SK-N-SH (cell line): Measurements from ENCODE around the gene AVPR1A. TPM values are rescaled to one million over a fixed set of nuclear protein-coding genes. Genes with fewer than 3 reads are reported as not detected.

Source experiments
- CTCF ChIA-PET: fragments of 300-600, 350-600 bp; formaldehyde crosslinking; extraction: SDS; loops from one replicate; lab custom pipeline; 2021; lab: Yijun Ruan, JAX
- POLR2A ChIA-PET: fragments of 350-600 bp; sonication (Branson Sonifier 250); formaldehyde crosslinking; extraction: SDS; loops from one replicate; lab custom pipeline; 2020; ENCODE audit warnings: antibody characterized with exemption, inconsistent platforms; lab: Yijun Ruan, JAX
- DNase-seq: peaks from one replicate; pipeline ENCODE4 v3.0.0; 2012
- H2AFZ ChIP-seq: fragments of 200-600 bp; sonication (generic); 2 replicates; pipeline ENCODE4 v1.8.1; 2016; ENCODE audit warnings: antibody characterized with exemption, mild to moderate bottlenecking, low read depth
- H3F3A ChIP-seq: fragments of 200-600 bp; sonication (generic); replicated peaks from 2 replicates; pipeline ENCODE3; 2016; ENCODE audit warnings: antibody characterized with exemption, mild to moderate bottlenecking; ENCODE audit not compliant: insufficient read depth
- H3K27ac ChIP-seq, 2 experiments: fragments of 200-500 bp in 1 of 2; fragments of 200-600 bp in 1 of 2; sonication (Bioruptor generic) in 1 of 2; sonication (generic), shearing (Covaris generic) in 1 of 2; 2 replicates each; pipeline versions ENCODE4 v1.5.1 to v1.6.1; 2014 to 2016; ENCODE audit warnings: low read depth in 2 of 2, inconsistent platforms in 1 of 2, low read length in 1 of 2, mild to moderate bottlenecking in 1 of 2, mixed read lengths in 1 of 2
- H3K27me3 ChIP-seq: fragments of 200-600 bp; sonication (generic), shearing (Covaris generic); 2 replicates; pipeline ENCODE4 v1.6.1; 2016; ENCODE audit warnings: mixed run types; ENCODE audit not compliant: insufficient read depth
- H3K36me3 ChIP-seq, 2 experiments: fragments of 200-500 bp in 1 of 2; fragments of 200-600 bp in 1 of 2; sonication (Bioruptor generic) in 1 of 2; sonication (generic) in 1 of 2; replicated peaks in 1 of 2; 2 replicates each; pipeline versions ENCODE3 to v1.5.1; 2014 to 2016; ENCODE audit warnings: low read length in 1 of 2, mild to moderate bottlenecking in 1 of 2; ENCODE audit not compliant: insufficient read depth in 2 of 2, control insufficient read depth in 1 of 2
- H3K4me1 ChIP-seq, 2 experiments: fragments of 200-500 bp in 1 of 2; fragments of 200-600 bp in 1 of 2; sonication (Bioruptor generic) in 1 of 2; sonication (generic), shearing (Covaris generic) in 1 of 2; 2 replicates each; pipeline versions ENCODE4 v1.5.1 to v1.6.1; 2014 to 2016; ENCODE audit warnings: low read depth in 1 of 2, low read length in 1 of 2, mixed run types in 1 of 2; ENCODE audit not compliant: insufficient read depth in 2 of 2, control insufficient read depth in 1 of 2
- H3K4me2 ChIP-seq: fragments of 200-600 bp; sonication (generic), shearing (Covaris generic); 2 replicates; pipeline ENCODE4 v1.6.1; 2017; ENCODE audit warnings: mixed run types
- H3K4me3 ChIP-seq, 2 experiments: fragments of 200-500 bp in 1 of 2; fragments of 200-600 bp in 1 of 2; sonication (Bioruptor generic) in 1 of 2; sonication (generic), shearing (Covaris generic) in 1 of 2; 2 replicates each; pipeline versions ENCODE4 v1.5.1 to v1.8.1; 2014 to 2016; ENCODE audit warnings: low read depth in 2 of 2, inconsistent platforms in 1 of 2, low read length in 1 of 2, mild to moderate bottlenecking in 1 of 2, mixed read lengths in 1 of 2, moderate library complexity in 1 of 2
- H3K79me2 ChIP-seq: fragments of 200-600 bp; sonication (generic); 2 replicates; pipeline ENCODE4 v1.8.1; 2017; ENCODE audit warnings: mild to moderate bottlenecking; ENCODE audit not compliant: insufficient read depth
- H3K9ac ChIP-seq: fragments of 200-600 bp; sonication (generic); 2 replicates; pipeline ENCODE4 v1.6.1; 2017; ENCODE audit warnings: mixed run types
- H3K9me2 ChIP-seq: fragments of 200-600 bp; sonication (generic); 2 replicates; pipeline ENCODE4 v1.6.1; 2017; ENCODE audit warnings: mixed run types
- H3K9me3 ChIP-seq: fragments of 200-600 bp; sonication (generic); 2 replicates; pipeline ENCODE4 v1.6.1; 2017; ENCODE audit warnings: mixed run types, mild to moderate bottlenecking, moderate library complexity
- H4K20me1 ChIP-seq: fragments of 200-600 bp; sonication (generic); 2 replicates; pipeline ENCODE4 v1.6.1; 2017; ENCODE audit warnings: mild to moderate bottlenecking, mixed run types; ENCODE audit not compliant: insufficient read depth
- ELF1 ChIP-seq: IDR thresholded peaks from 2 replicates; pipeline ENCODE4 v1.4.0; 2012
- EP300 ChIP-seq, 2 experiments: IDR thresholded peaks; 2 replicates each; pipeline versions ENCODE4 v1.4.0 to v1.6.1; 2012; ENCODE audit warnings: borderline replicate concordance in 1 of 2, low read depth in 1 of 2, low read length in 1 of 2
- FOSL2 ChIP-seq: IDR thresholded peaks from 2 replicates; pipeline ENCODE4 v1.4.0; 2012; ENCODE audit warnings: low read depth, mild to moderate bottlenecking, moderate library complexity, borderline replicate concordance
- FOXJ3 ChIP-seq: sonication (generic); formaldehyde crosslinking; IDR thresholded peaks from 2 replicates; pipeline ENCODE4 v1.5.1; 2020; ENCODE audit warnings: mild to moderate bottlenecking, missing genetic modification reagents
- FOXM1 ChIP-seq: IDR thresholded peaks from 2 replicates; pipeline ENCODE4 v1.4.0; 2012; ENCODE audit warnings: low read depth, mild to moderate bottlenecking
- JUND ChIP-seq: IDR thresholded peaks from 2 replicates; pipeline ENCODE4 v1.4.0; 2012
- MEF2A ChIP-seq: IDR thresholded peaks from 2 replicates; pipeline ENCODE4 v1.4.0; 2012; ENCODE audit warnings: low read depth, borderline replicate concordance
- PBX3 ChIP-seq: IDR thresholded peaks from 2 replicates; pipeline ENCODE4; 2012
- POLR2AphosphoS5 ChIP-seq: IDR thresholded peaks from 2 replicates; pipeline ENCODE4 v1.6.1; 2012; ENCODE audit warnings: low read depth, low read length
- RAD21 ChIP-seq: IDR thresholded peaks from 2 replicates; pipeline ENCODE4 v1.6.1; 2012; ENCODE audit warnings: mild to moderate bottlenecking, low read length
- RCOR1 ChIP-seq: fragments of 150-350 bp; IDR thresholded peaks from 2 replicates; pipeline ENCODE4 v1.6.1; 2017; ENCODE audit warnings: antibody characterized with exemption, low read length
- RFX5 ChIP-seq: IDR thresholded peaks from 2 replicates; pipeline ENCODE4 v1.6.1; 2012; ENCODE audit warnings: mild to moderate bottlenecking, improper control_type of control experiment, low read length
- SMC3 ChIP-seq: IDR thresholded peaks from 2 replicates; pipeline ENCODE4 v1.6.1; 2012; ENCODE audit warnings: low read depth, low read length, improper control_type of control experiment
- TEAD4 ChIP-seq: IDR thresholded peaks from 2 replicates; pipeline ENCODE4 v1.4.0; 2012; ENCODE audit warnings: mild to moderate bottlenecking, borderline replicate concordance; ENCODE audit not compliant: insufficient read depth
- USF2 ChIP-seq: fragments of 150-350 bp; IDR thresholded peaks from 2 replicates; pipeline ENCODE4 v1.6.1; 2017; ENCODE audit warnings: antibody characterized with exemption, low read length, low read depth, borderline replicate concordance
- YY1 ChIP-seq: IDR thresholded peaks from 2 replicates; pipeline ENCODE4 v1.4.0; 2012; ENCODE audit warnings: low read depth, mild to moderate bottlenecking
- polyA plus RNA-seq, 3 experiments: library from polyadenylated mRNA; depleted of rRNA; stranded (reverse); fragments of >200 nt; gene quantifications; 2 replicates each; pipeline ENCODE4 v1.2.3, GENCODE V29; 2012
- TF ChIP-seq, protein P1 (sequence below): IDR thresholded peaks from 2 replicates; pipeline ENCODE4 v1.4.0; 2012; ENCODE audit warnings: low read depth, borderline replicate concordance
- TF ChIP-seq, protein P2 (sequence below): IDR thresholded peaks from 2 replicates; pipeline ENCODE4 v1.4.0; 2012; ENCODE audit warnings: low read depth, borderline replicate concordance
- TF ChIP-seq, protein P3 (sequence below): IDR thresholded peaks from 2 replicates; pipeline ENCODE4 v1.6.1; 2012; ENCODE audit warnings: mild to moderate bottlenecking, low read depth, low read length, moderate library complexity

Gene AVPR1A
- polyA plus RNA-seq, 1 of the 3 experiments (the other 2 are of a cell fraction) = not detected

GRCh38 chr12:63129927-63130326 lies 21.1 kb downstream of the AVPR1A start (continued):
- no peak for TF ChIP-seq MEF2A
- TF ChIP-seq, all 33 proteins: peak for 0

DNA sequence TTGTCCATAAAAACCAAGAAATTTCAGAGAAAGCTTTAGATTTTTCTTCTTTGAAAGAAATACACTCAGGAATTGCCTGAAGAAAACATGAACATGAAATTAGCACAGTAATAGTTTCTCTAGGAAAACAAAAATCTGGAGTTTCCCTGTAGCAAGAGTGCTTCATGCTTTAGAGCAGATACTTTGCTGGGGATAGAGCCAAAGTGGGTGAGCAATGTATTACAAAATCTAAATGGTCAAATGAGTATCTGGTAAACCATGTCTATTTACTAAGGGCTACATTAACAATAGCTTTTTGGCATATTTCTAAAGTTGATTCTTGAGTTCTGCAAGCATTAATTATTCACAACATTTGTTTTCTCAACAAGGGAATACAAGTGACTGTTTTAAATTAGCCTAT lies 26.2 kb downstream of the AVPR1A start:
- no peak overlapping the region for H3K4me2 ChIP-seq
- H3K9me3 ChIP-seq = no peaks in the 10 kb centered on the region
- no peak overlapping the region for H3K9ac ChIP-seq
- no peaks in the 10 kb centered on the region for H3K36me3 ChIP-seq
- DNase-seq = no peak
- CTCF ChIA-PET = no interaction called here
- TF ChIP-seq MEF2A (no peak), RAD21 (no peak), YY1 (no peak), POLR2AphosphoS5 (no peak), ELF1 (no peak), FOXM1 (no peak), RFX5 (no peak), PBX3 (no peak), SMC3 (no peak), FOXJ3 (no peak), JUND (no peak), USF2 (no peak), EP300 (IDR thresholded peaks at IDR 0.05; ENCODE audit: borderline replicate concordance in 1 of 2, low read depth in 1 of 2, low read length in 1 of 2) (no peak), FOSL2 (no peak), RCOR1 (no peak), TEAD4 (no peak)
- TF ChIP-seq, protein P1, sequence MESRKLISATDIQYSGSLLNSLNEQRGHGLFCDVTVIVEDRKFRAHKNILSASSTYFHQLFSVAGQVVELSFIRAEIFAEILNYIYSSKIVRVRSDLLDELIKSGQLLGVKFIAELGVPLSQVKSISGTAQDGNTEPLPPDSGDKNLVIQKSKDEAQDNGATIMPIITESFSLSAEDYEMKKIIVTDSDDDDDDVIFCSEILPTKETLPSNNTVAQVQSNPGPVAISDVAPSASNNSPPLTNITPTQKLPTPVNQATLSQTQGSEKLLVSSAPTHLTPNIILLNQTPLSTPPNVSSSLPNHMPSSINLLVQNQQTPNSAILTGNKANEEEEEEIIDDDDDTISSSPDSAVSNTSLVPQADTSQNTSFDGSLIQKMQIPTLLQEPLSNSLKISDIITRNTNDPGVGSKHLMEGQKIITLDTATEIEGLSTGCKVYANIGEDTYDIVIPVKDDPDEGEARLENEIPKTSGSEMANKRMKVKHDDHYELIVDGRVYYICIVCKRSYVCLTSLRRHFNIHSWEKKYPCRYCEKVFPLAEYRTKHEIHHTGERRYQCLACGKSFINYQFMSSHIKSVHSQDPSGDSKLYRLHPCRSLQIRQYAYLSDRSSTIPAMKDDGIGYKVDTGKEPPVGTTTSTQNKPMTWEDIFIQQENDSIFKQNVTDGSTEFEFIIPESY = no peak
- TF ChIP-seq, protein P2, sequence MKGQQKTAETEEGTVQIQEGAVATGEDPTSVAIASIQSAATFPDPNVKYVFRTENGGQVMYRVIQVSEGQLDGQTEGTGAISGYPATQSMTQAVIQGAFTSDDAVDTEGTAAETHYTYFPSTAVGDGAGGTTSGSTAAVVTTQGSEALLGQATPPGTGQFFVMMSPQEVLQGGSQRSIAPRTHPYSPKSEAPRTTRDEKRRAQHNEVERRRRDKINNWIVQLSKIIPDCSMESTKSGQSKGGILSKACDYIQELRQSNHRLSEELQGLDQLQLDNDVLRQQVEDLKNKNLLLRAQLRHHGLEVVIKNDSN = no peak
- TF ChIP-seq, protein P3, sequence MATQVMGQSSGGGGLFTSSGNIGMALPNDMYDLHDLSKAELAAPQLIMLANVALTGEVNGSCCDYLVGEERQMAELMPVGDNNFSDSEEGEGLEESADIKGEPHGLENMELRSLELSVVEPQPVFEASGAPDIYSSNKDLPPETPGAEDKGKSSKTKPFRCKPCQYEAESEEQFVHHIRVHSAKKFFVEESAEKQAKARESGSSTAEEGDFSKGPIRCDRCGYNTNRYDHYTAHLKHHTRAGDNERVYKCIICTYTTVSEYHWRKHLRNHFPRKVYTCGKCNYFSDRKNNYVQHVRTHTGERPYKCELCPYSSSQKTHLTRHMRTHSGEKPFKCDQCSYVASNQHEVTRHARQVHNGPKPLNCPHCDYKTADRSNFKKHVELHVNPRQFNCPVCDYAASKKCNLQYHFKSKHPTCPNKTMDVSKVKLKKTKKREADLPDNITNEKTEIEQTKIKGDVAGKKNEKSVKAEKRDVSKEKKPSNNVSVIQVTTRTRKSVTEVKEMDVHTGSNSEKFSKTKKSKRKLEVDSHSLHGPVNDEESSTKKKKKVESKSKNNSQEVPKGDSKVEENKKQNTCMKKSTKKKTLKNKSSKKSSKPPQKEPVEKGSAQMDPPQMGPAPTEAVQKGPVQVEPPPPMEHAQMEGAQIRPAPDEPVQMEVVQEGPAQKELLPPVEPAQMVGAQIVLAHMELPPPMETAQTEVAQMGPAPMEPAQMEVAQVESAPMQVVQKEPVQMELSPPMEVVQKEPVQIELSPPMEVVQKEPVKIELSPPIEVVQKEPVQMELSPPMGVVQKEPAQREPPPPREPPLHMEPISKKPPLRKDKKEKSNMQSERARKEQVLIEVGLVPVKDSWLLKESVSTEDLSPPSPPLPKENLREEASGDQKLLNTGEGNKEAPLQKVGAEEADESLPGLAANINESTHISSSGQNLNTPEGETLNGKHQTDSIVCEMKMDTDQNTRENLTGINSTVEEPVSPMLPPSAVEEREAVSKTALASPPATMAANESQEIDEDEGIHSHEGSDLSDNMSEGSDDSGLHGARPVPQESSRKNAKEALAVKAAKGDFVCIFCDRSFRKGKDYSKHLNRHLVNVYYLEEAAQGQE = no peak
- no peaks in the 10 kb centered on the region for H3K79me2 ChIP-seq
- no peak overlapping the region for H3K4me3 ChIP-seq
- H2AFZ ChIP-seq = no peak overlapping the region
- no peaks in the 10 kb centered on the region for H4K20me1 ChIP-seq
- H3K4me1 ChIP-seq = no peaks in the 10 kb centered on the region
- no peak overlapping the region for H3K27ac ChIP-seq
- H3F3A ChIP-seq = no peaks in the 10 kb centered on the region
- H3K9me2 ChIP-seq = no peaks in the 10 kb centered on the region
- H3K27me3 ChIP-seq = no peaks in the 10 kb centered on the region; the same call in 1 of the 2 replicates
- POLR2A ChIA-PET = no interaction called here
